ENCODE results near the gene SAC3D1.

DNA sequence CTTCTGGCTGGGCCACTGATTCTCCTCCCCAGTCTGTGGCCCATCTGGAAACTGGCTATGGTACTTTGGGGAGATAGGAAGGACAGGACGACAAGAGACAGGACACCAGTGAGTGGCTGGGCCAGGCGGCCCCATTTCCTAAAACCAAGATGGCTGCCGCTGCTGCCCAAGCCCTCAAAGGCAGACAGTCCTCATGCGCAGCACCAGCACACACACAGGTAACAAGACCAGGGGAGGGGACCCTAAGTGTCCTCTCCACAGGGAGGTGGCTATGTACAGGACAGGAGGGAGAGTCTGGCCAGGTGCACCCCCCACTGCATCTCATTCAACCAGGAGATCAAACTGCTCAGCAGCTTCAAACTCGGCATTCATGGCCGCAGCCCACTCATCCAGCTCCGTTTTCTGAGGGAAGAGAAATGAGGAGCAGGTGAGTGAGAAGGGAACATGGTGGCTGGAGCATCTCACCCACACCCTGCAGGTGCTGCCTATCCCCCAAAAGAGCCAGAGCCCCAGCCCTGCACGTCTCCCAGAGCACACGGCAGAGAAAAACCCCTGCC is 37.9 kb downstream of the SAC3D1 start:
- TF ChIP-seq TAF1 (IDR thresholded peaks at IDR 0.05; ENCODE audit: low read depth, low read length): no peak
- TF ChIP-seq, protein P1, sequence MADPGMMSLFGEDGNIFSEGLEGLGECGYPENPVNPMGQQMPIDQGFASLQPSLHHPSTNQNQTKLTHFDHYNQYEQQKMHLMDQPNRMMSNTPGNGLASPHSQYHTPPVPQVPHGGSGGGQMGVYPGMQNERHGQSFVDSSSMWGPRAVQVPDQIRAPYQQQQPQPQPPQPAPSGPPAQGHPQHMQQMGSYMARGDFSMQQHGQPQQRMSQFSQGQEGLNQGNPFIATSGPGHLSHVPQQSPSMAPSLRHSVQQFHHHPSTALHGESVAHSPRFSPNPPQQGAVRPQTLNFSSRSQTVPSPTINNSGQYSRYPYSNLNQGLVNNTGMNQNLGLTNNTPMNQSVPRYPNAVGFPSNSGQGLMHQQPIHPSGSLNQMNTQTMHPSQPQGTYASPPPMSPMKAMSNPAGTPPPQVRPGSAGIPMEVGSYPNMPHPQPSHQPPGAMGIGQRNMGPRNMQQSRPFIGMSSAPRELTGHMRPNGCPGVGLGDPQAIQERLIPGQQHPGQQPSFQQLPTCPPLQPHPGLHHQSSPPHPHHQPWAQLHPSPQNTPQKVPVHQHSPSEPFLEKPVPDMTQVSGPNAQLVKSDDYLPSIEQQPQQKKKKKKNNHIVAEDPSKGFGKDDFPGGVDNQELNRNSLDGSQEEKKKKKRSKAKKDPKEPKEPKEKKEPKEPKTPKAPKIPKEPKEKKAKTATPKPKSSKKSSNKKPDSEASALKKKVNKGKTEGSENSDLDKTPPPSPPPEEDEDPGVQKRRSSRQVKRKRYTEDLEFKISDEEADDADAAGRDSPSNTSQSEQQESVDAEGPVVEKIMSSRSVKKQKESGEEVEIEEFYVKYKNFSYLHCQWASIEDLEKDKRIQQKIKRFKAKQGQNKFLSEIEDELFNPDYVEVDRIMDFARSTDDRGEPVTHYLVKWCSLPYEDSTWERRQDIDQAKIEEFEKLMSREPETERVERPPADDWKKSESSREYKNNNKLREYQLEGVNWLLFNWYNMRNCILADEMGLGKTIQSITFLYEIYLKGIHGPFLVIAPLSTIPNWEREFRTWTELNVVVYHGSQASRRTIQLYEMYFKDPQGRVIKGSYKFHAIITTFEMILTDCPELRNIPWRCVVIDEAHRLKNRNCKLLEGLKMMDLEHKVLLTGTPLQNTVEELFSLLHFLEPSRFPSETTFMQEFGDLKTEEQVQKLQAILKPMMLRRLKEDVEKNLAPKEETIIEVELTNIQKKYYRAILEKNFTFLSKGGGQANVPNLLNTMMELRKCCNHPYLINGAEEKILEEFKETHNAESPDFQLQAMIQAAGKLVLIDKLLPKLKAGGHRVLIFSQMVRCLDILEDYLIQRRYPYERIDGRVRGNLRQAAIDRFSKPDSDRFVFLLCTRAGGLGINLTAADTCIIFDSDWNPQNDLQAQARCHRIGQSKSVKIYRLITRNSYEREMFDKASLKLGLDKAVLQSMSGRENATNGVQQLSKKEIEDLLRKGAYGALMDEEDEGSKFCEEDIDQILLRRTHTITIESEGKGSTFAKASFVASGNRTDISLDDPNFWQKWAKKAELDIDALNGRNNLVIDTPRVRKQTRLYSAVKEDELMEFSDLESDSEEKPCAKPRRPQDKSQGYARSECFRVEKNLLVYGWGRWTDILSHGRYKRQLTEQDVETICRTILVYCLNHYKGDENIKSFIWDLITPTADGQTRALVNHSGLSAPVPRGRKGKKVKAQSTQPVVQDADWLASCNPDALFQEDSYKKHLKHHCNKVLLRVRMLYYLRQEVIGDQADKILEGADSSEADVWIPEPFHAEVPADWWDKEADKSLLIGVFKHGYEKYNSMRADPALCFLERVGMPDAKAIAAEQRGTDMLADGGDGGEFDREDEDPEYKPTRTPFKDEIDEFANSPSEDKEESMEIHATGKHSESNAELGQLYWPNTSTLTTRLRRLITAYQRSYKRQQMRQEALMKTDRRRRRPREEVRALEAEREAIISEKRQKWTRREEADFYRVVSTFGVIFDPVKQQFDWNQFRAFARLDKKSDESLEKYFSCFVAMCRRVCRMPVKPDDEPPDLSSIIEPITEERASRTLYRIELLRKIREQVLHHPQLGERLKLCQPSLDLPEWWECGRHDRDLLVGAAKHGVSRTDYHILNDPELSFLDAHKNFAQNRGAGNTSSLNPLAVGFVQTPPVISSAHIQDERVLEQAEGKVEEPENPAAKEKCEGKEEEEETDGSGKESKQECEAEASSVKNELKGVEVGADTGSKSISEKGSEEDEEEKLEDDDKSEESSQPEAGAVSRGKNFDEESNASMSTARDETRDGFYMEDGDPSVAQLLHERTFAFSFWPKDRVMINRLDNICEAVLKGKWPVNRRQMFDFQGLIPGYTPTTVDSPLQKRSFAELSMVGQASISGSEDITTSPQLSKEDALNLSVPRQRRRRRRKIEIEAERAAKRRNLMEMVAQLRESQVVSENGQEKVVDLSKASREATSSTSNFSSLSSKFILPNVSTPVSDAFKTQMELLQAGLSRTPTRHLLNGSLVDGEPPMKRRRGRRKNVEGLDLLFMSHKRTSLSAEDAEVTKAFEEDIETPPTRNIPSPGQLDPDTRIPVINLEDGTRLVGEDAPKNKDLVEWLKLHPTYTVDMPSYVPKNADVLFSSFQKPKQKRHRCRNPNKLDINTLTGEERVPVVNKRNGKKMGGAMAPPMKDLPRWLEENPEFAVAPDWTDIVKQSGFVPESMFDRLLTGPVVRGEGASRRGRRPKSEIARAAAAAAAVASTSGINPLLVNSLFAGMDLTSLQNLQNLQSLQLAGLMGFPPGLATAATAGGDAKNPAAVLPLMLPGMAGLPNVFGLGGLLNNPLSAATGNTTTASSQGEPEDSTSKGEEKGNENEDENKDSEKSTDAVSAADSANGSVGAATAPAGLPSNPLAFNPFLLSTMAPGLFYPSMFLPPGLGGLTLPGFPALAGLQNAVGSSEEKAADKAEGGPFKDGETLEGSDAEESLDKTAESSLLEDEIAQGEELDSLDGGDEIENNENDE (IDR thresholded peaks at IDR 0.05; ENCODE audit: insufficient replicate concordance, low read length): no peak
